Lower leg skin (tissue), 4 donors: ENCODE results near the gene ST6GALNAC5. TPM values are rescaled to one million over a fixed set of nuclear protein-coding genes. Genes with fewer than 3 reads are reported as not detected.

ENCODE experiments used
- DNase-seq, 2 donors: peaks; one replicate each; pipeline ENCODE4 v3.0.0-alpha.2; 2019; ENCODE audit warnings: low spot score in 2 of 2
- H3K4me3 ChIP-seq: fragments of 200-600 bp; sonication (generic); 2 replicates; pipeline ENCODE4 v1.5.1; 2017; ENCODE audit warnings: mild to moderate bottlenecking, low read depth; ENCODE audit not compliant: poor library complexity, severe bottlenecking
- CTCF ChIP-seq, 3 donors: fragments of 450-650 bp; IDR thresholded peaks; one replicate each; pipeline ENCODE4 v1.5.1; 2016; ENCODE audit warnings: antibody characterized with exemption in 3 of 3, mild to moderate bottlenecking in 3 of 3, moderate library complexity in 2 of 3
- POLR2A ChIP-seq, 2 donors: fragments of 450-650 bp; IDR thresholded peaks; one replicate each; pipeline ENCODE4 v1.6.1; 2016 to 2017; ENCODE audit warnings: antibody characterized with exemption in 2 of 2, mild to moderate bottlenecking in 1 of 2, moderate library complexity in 1 of 2
- WGBS, 2 donors: methylation state at CpG; one replicate each; pipeline ENCODE4 v1.1.5; 2018; 5-methylcytosine and 5-hydroxymethylcytosine counted together
- intact Hi-C: fragments of 100-400 bp; cut with DNase I; formaldehyde crosslinking; loops from one replicate; pipeline ENCODE4 v1.15.0; 2023; ENCODE audit warnings: low total_unique reads
- total RNA-seq, 4 donors: library from RNA; depleted of rRNA; stranded (reverse); fragments of >200 nt; gene quantifications; one replicate each; pipeline ENCODE4 v1.1.0, GENCODE V29; 2016

Gene ST6GALNAC5
- total RNA-seq, 4 donors from 2014 or later = 1.2 to 4.7 (median 3.5) TPM

GRCh38 chr1:76951153-76951552 is 83.9 kb downstream of the ST6GALNAC5 start:
- WGBS, 2 donors = 79 to 90% methylated on average over 2 of the region's 2 CpGs
- no peak for TF ChIP-seq CTCF (IDR thresholded peaks at IDR 0.05)
- no peak for TF ChIP-seq POLR2A (IDR thresholded peaks at IDR 0.05)
- no peak for DNase-seq
- H3K4me3 ChIP-seq = no peak overlapping the region
- intact Hi-C loops = no loop called here

- intact Hi-C loops = no loop called here
- no peak for DNase-seq
- H3K4me3 ChIP-seq = no peak overlapping the region
- no peak for TF ChIP-seq CTCF (IDR thresholded peaks at IDR 0.05)
- no peak for TF ChIP-seq POLR2A (IDR thresholded peaks at IDR 0.05)
These were observed 88.4 kb downstream of the ST6GALNAC5 start for GRCh38 chr1:76955652-76956051.

GRCh38 chr1:76957961-76958360 is 90.7 kb downstream of the ST6GALNAC5 start:
- TF ChIP-seq CTCF (IDR thresholded peaks at IDR 0.05) (no peak), POLR2A (IDR thresholded peaks at IDR 0.05) (no peak)
- DNase-seq = no peak
- H3K4me3 ChIP-seq = no peak overlapping the region
- intact Hi-C loops = no loop called here
- WGBS, 2 donors = 89 to 91% methylated on average over 8 of the region's 8 CpGs

GRCh38 chr1:76958828-76959227 is 91.5 kb downstream of the ST6GALNAC5 start:
- TF ChIP-seq CTCF (IDR thresholded peaks at IDR 0.05) = no peak
- TF ChIP-seq POLR2A (IDR thresholded peaks at IDR 0.05) = no peak
- WGBS, 2 donors = 82 to 87% methylated on average over 4 of the region's 4 CpGs
- no peak for DNase-seq
- intact Hi-C loops = no loop called here
- H3K4me3 ChIP-seq = no peak overlapping the region

GRCh38 chr1:76959556-76959955 is 92.3 kb downstream of the ST6GALNAC5 start:
- WGBS, 2 donors = 74 to 75% methylated on average over 4 of the region's 4 CpGs
- H3K4me3 ChIP-seq = no peak overlapping the region
- no peak for DNase-seq
- intact Hi-C loops = no loop called here
- TF ChIP-seq POLR2A (IDR thresholded peaks at IDR 0.05) (no peak), CTCF (IDR thresholded peaks at IDR 0.05) (no peak)

GRCh38 chr1:76961181-76961819 is 94.0 kb downstream of the ST6GALNAC5 start:
- H3K4me3 ChIP-seq = no peak overlapping the region
- DNase-seq = no peak
- TF ChIP-seq CTCF (IDR thresholded peaks at IDR 0.05) (no peak), POLR2A (IDR thresholded peaks at IDR 0.05) (no peak)
- 64 to 74% methylated on average over 6 of the region's 6 CpGs for WGBS, 2 donors
- intact Hi-C loops = no loop called here
